H1 (cell line): Measurements from ENCODE around the gene MPND. TPM values are rescaled to one million over a fixed set of nuclear protein-coding genes. Genes with fewer than 3 reads are reported as not detected.

ENCODE experiments used
- CTCF ChIA-PET: fragments of 300-600 bp; sonication (Branson Sonifier 250); formaldehyde crosslinking; loops from one replicate; lab custom pipeline; 2021; ENCODE audit not compliant: partially characterized antibody; lab: Charles Lee
- POLR2A ChIA-PET: fragments of 300-600 bp; sonication (Branson Sonifier 250); formaldehyde crosslinking; loops from one replicate; lab custom pipeline; 2021; ENCODE audit warnings: inconsistent platforms; ENCODE audit not compliant: partially characterized antibody; lab: Charles Lee
- DNase-seq, 2 experiments: peaks; one replicate each; pipeline versions ENCODE4 v3.0.0 to v3.0.0-alpha.2; 2010 to 2022; ENCODE audit warnings: low spot score in 2 of 2, low read depth in 1 of 2, mixed read lengths in 1 of 2
- FAIRE-seq: peaks from 2 replicates; lab custom pipeline; 2011; peaks lifted over from hg19 to GRCh38; lab: Jason Lieb, UNC
- H2AFZ ChIP-seq: 2 replicates; pipeline ENCODE4 v1.8.1; 2012; ENCODE audit warnings: low read length, inconsistent platforms
- H2AK5ac ChIP-seq: 2 replicates; pipeline ENCODE4 v1.6.1; 2013; ENCODE audit warnings: low read depth, low read length
- H2BK120ac ChIP-seq: replicated peaks from 2 replicates; pipeline ENCODE3; 2013; ENCODE audit warnings: low read depth, low read length, inconsistent platforms
- H2BK12ac ChIP-seq: 2 replicates; pipeline ENCODE4 v1.6.1; 2013; ENCODE audit warnings: low read depth, low read length
- H2BK15ac ChIP-seq: 2 replicates; pipeline ENCODE4 v1.6.1; 2013; ENCODE audit warnings: low read length
- H2BK20ac ChIP-seq: 2 replicates; pipeline ENCODE4 v1.6.1; 2013; ENCODE audit warnings: low read length
- H2BK5ac ChIP-seq: 2 replicates; pipeline ENCODE4 v1.6.1; 2013; ENCODE audit warnings: low read depth, low read length
- H3K14ac ChIP-seq: 2 replicates; pipeline ENCODE4 v1.6.1; 2013; ENCODE audit warnings: inconsistent platforms; ENCODE audit not compliant: insufficient read length
- H3K18ac ChIP-seq: 2 replicates; pipeline ENCODE4 v1.6.1; 2013; ENCODE audit warnings: low read length; ENCODE audit errors: extremely low read depth
- H3K23ac ChIP-seq: 2 replicates; pipeline ENCODE4 v1.6.1; 2013; ENCODE audit warnings: inconsistent platforms; ENCODE audit not compliant: insufficient read length
- H3K23me2 ChIP-seq: 2 replicates; pipeline ENCODE4 v1.6.1; 2013; ENCODE audit warnings: low read depth, low read length
- H3K27ac ChIP-seq: 2 replicates; pipeline ENCODE4 v1.6.1; 2011; ENCODE audit warnings: low read depth, low read length, inconsistent platforms
- H3K27me3 ChIP-seq, 4 experiments: replicated peaks in 1 of 4; 1 replicate in 1 of 4; 2 replicates in 3 of 4; pipeline versions ENCODE4 v1.6.1 to v1.8.1; 2011 to 2013; ENCODE audit warnings: low read length in 3 of 4, mild to moderate bottlenecking in 3 of 4, inconsistent platforms in 2 of 4, mixed read lengths in 2 of 4, moderate library complexity in 1 of 4; ENCODE audit not compliant: control insufficient read depth in 3 of 4, insufficient read depth in 3 of 4; ENCODE audit errors: extremely low read depth in 1 of 4
- H3K36me3 ChIP-seq, 4 experiments: 2 replicates each; pipeline versions ENCODE4 v1.6.1 to v1.8.1; 2011 to 2013; ENCODE audit warnings: mild to moderate bottlenecking in 4 of 4, low read length in 3 of 4, moderate library complexity in 2 of 4, control low read depth in 1 of 4, inconsistent platforms in 1 of 4; ENCODE audit not compliant: insufficient read depth in 4 of 4, control insufficient read depth in 2 of 4
- H3K4ac ChIP-seq: replicated peaks from 2 replicates; pipeline ENCODE3; 2013; ENCODE audit warnings: low read length, low read depth, mixed read lengths, inconsistent platforms; ENCODE audit not compliant: insufficient read length
- H3K4me1 ChIP-seq, 4 experiments: replicated peaks in 1 of 4; 1 replicate in 1 of 4; 2 replicates in 3 of 4; pipeline versions ENCODE4 v1.6.1 to v1.8.1; 2011 to 2013; ENCODE audit warnings: low read length in 3 of 4, inconsistent platforms in 2 of 4, mixed read lengths in 1 of 4; ENCODE audit not compliant: insufficient read depth in 4 of 4, control insufficient read depth in 3 of 4
- H3K4me2 ChIP-seq, 2 experiments: 2 replicates each; pipeline versions ENCODE4 v1.6.1 to v1.8.1; 2011 to 2013; ENCODE audit warnings: low read depth in 2 of 2, low read length in 2 of 2, control low read depth in 1 of 2, inconsistent platforms in 1 of 2, mild to moderate bottlenecking in 1 of 2; ENCODE audit not compliant: insufficient read depth in 1 of 2
- H3K4me3 ChIP-seq, 4 experiments: fragments of 200-600, 300-600 bp in 1 of 4; sonication (generic), shearing (Covaris generic), sonication (Bioruptor Twin) in 1 of 4; 2 replicates each; pipeline versions ENCODE4 v1.5.1 to v1.8.1; 2011 to 2016; ENCODE audit warnings: low read length in 4 of 4, low read depth in 3 of 4, control low read depth in 2 of 4, inconsistent platforms in 2 of 4, mild to moderate bottlenecking in 2 of 4, mixed read lengths in 1 of 4, moderate library complexity in 1 of 4; ENCODE audit not compliant: insufficient read depth in 2 of 4; ENCODE audit errors: extremely low read depth in 1 of 4
- H3K56ac ChIP-seq: replicated peaks from 2 replicates; pipeline ENCODE3; 2013; ENCODE audit warnings: low read depth, mild to moderate bottlenecking, mixed read lengths, low read length, inconsistent platforms; ENCODE audit not compliant: insufficient read length
- H3K79me1 ChIP-seq: 2 replicates; pipeline ENCODE4 v1.6.1; 2013; ENCODE audit warnings: low read depth, low read length, control low read depth
- H3K79me2 ChIP-seq, 2 experiments: 2 replicates each; pipeline versions ENCODE4 v1.6.1 to v1.8.1; 2012 to 2013; ENCODE audit warnings: low read length in 2 of 2, mild to moderate bottlenecking in 2 of 2, inconsistent platforms in 1 of 2; ENCODE audit not compliant: insufficient read depth in 2 of 2, control insufficient read depth in 1 of 2
- H3K9ac ChIP-seq, 4 experiments: replicated peaks in 1 of 4; 1 replicate in 1 of 4; 2 replicates in 3 of 4; pipeline versions ENCODE4 v1.6.1 to v1.8.1; 2011 to 2013; ENCODE audit warnings: low read depth in 3 of 4, low read length in 3 of 4, control low read depth in 2 of 4, mild to moderate bottlenecking in 2 of 4, moderate library complexity in 2 of 4, inconsistent platforms in 1 of 4; ENCODE audit errors: extremely low read depth in 1 of 4
- H3K9me3 ChIP-seq, 2 experiments: 2 replicates each; pipeline versions ENCODE4 v1.6.1 to v1.8.1; 2012 to 2013; ENCODE audit warnings: mild to moderate bottlenecking in 2 of 2, moderate library complexity in 2 of 2, control low read depth in 1 of 2, inconsistent platforms in 1 of 2, low read depth in 1 of 2, low read length in 1 of 2, mixed read lengths in 1 of 2; ENCODE audit not compliant: insufficient read depth in 2 of 2
- H4K20me1 ChIP-seq, 2 experiments: replicated peaks in 1 of 2; 2 replicates each; pipeline versions ENCODE3 to v1.8.1; 2011 to 2013; ENCODE audit warnings: inconsistent platforms in 2 of 2, low read length in 2 of 2, mild to moderate bottlenecking in 1 of 2; ENCODE audit not compliant: insufficient read depth in 2 of 2, control insufficient read depth in 1 of 2
- H4K5ac ChIP-seq: 2 replicates; pipeline ENCODE4 v1.6.1; 2013; ENCODE audit warnings: low read length, low read depth, mixed read lengths, inconsistent platforms; ENCODE audit not compliant: insufficient read length
- H4K8ac ChIP-seq: 2 replicates; pipeline ENCODE4 v1.8.0; 2013; ENCODE audit warnings: mild to moderate bottlenecking, moderate library complexity, low read length, inconsistent platforms; ENCODE audit not compliant: insufficient read depth; ENCODE audit errors: extremely low read depth
- H4K91ac ChIP-seq: replicated peaks from 2 replicates; pipeline ENCODE3; 2013; ENCODE audit warnings: low read length, mixed read lengths, inconsistent platforms; ENCODE audit not compliant: insufficient read length
- WGBS, 2 experiments: shearing (Covaris generic) in 1 of 2; methylation state at CpG; one replicate each; pipeline versions ENCODE4 v1.1.6 to v1.1.7; 2013 to 2015; ENCODE audit warnings: low lambda C conversion rate in 2 of 2, mixed read lengths in 2 of 2, inconsistent platforms in 1 of 2, low coverage in 1 of 2, missing lambda C conversion rate in 1 of 2; ENCODE audit not compliant: insufficient replicate concordance in 2 of 2, insufficient coverage in 1 of 2, insufficient read length in 1 of 2; ENCODE audit errors: extremely low coverage in 1 of 2, missing lambda C conversion rate in 1 of 2; 5-methylcytosine and 5-hydroxymethylcytosine counted together
- polyA plus RNA-seq, 7 experiments: library from polyadenylated mRNA; depleted of rRNA in 3 of 7; stranded (reverse) in 5 of 7; unstranded in 2 of 7; fragments of >200 nt in 5 of 7; fragments of 200-250 nt in 2 of 7; gene quantifications; 1 replicate in 5 of 7; 2 replicates in 1 of 7; 4 replicates in 1 of 7; pipeline versions ENCODE4 v1.2.1 to v1.2.3, GENCODE V29; 2011 to 2013; ENCODE audit warnings: missing spikeins in 2 of 7, mixed read lengths in 2 of 7
- total RNA-seq: library from RNA; stranded (reverse); fragmentation: NEBNext Ultra II Directional; extraction: Animal tissue kit (Norgen Biotek cat#: 25700); gene quantifications from 2 replicates; pipeline ENCODE4 v1.2.1, GENCODE V29; 2021

MPND gene
- total and polyA plus RNA-seq, 2 of the 8 experiments (the other 6 are each of a cell fraction or from before 2014, with no cell fraction given): 22.9 to 27.7 TPM

- no peak overlapping the region for H3K18ac ChIP-seq
- no peaks in the 10 kb centered on the region; the same call in 1 of the 2 replicates for H3K23me2 ChIP-seq
- H3K9me3 ChIP-seq: no peaks in the 10 kb centered on the region
- no peak overlapping the region for H3K56ac ChIP-seq
- no peak overlapping the region for H3K4ac ChIP-seq
- no peak overlapping the region for H2BK120ac ChIP-seq
- no peaks in the 10 kb centered on the region for H3K79me2 ChIP-seq
- H3K4me1 ChIP-seq: peaks cover 0 to 15% (median 1%) of the 10 kb centered on the region in 4 experiments; a peak in 5 of 7 replicates
- H2BK20ac ChIP-seq: no peak overlapping the region
- H2AFZ ChIP-seq: no peak overlapping the region
- peaks cover 1% of the 10 kb centered on the region; the same call in 1 of the 2 replicates for H3K79me1 ChIP-seq
- no peak overlapping the region for H3K4me2 ChIP-seq
- DNase-seq (no peak), FAIRE-seq (no peak)
- peaks cover 0 to under 1% of the 10 kb centered on the region in 2 experiments for H4K20me1 ChIP-seq
- H3K27ac ChIP-seq: no peak overlapping the region
- POLR2A ChIA-PET: interaction anchor here (0.6 kb wide), 1 partner anchor 10 kb away, joined by 3 read pairs; no protein-coding TSS in a partner anchor
- H2BK15ac ChIP-seq: no peak overlapping the region
- no peak overlapping the region for H2AK5ac ChIP-seq
- no peak overlapping the region for H3K14ac ChIP-seq
- WGBS, 2 experiments: 97% methylated on average over 3 of the region's 3 CpGs; no CpG with 5 or more reads in 1 of the 2 experiments
- no peak overlapping the region for H4K8ac ChIP-seq
- no peak overlapping the region for H3K9ac ChIP-seq
- H4K5ac ChIP-seq: no peak overlapping the region
- no peak overlapping the region for H3K23ac ChIP-seq
- H4K91ac ChIP-seq: no peak overlapping the region
- no peak overlapping the region for H3K4me3 ChIP-seq
- no peaks in the 10 kb centered on the region; a peak in 1 of 8 replicates for H3K36me3 ChIP-seq
- CTCF ChIA-PET: interaction anchor here (0.9 to 1.2 kb wide), 3 partner anchors 19 to 29 kb away, joined by 3 read pairs; no protein-coding TSS in a partner anchor
- H2BK12ac ChIP-seq: no peak overlapping the region
- no peak overlapping the region for H2BK5ac ChIP-seq
- H3K27me3 ChIP-seq: no peaks in the 10 kb centered on the region
Measured at GRCh38 chr19:4300589-4300988, 42.8 kb upstream of the MPND start.
